Spleen (tissue), 11 donors: ENCODE data around the gene GOLGA8B. TPM values are rescaled to one million over a fixed set of nuclear protein-coding genes. Genes with fewer than 3 reads are reported as not detected.
A peak's percentile ranks its signal among the peaks of the same experiment; 100 is the strongest.

Experiments used
- DNase-seq: peaks from one replicate; pipeline ENCODE4 v3.0.0-alpha.2; 2020
- H3K27ac ChIP-seq, 8 donors: fragments of 200-600 bp; sonication (generic) in 7 of 8; 1 replicate in 4 of 8; 2 replicates in 4 of 8; pipeline versions ENCODE4 v1.5.0 to v1.8.0; 2016 to 2021; ENCODE audit warnings: inconsistent platforms in 4 of 8, mild to moderate bottlenecking in 4 of 8, moderate library complexity in 1 of 8
- H3K27me3 ChIP-seq, 7 donors: fragments of 200-600 bp; sonication (generic) in 6 of 7; replicated peaks in 1 of 7; 1 replicate in 4 of 7; 2 replicates in 3 of 7; pipeline versions ENCODE4 v1.5.0 to v1.8.0; 2016 to 2021; ENCODE audit warnings: inconsistent platforms in 3 of 7, mild to moderate bottlenecking in 1 of 7
- H3K36me3 ChIP-seq, 6 donors: fragments of 200-600 bp; sonication (generic) in 5 of 6; 1 replicate in 4 of 6; 2 replicates in 2 of 6; pipeline versions ENCODE4 v1.5.0 to v1.8.0; 2016 to 2021; ENCODE audit warnings: inconsistent platforms in 2 of 6
- H3K4me1 ChIP-seq, 6 donors: fragments of 200-600 bp; sonication (generic) in 5 of 6; 1 replicate in 3 of 6; 2 replicates in 3 of 6; pipeline versions ENCODE4 v1.5.0 to v1.8.0; 2016 to 2021; ENCODE audit warnings: inconsistent platforms in 3 of 6
- H3K4me3 ChIP-seq, 8 donors: fragments of 200-600 bp; sonication (generic) in 7 of 8; 1 replicate in 4 of 8; 2 replicates in 4 of 8; pipeline versions ENCODE4 v1.5.0 to v1.8.0; 2016 to 2021; ENCODE audit warnings: inconsistent platforms in 4 of 8, mild to moderate bottlenecking in 4 of 8, moderate library complexity in 2 of 8
- H3K9me3 ChIP-seq, 8 donors: fragments of 200-600 bp; sonication (generic) in 7 of 8; 1 replicate in 4 of 8; 2 replicates in 4 of 8; pipeline versions ENCODE4 v1.5.0 to v1.8.0; 2016 to 2021; ENCODE audit warnings: inconsistent platforms in 4 of 8
- CTCF ChIP-seq, 11 experiments: fragments of 200-600 bp in 7 of 11; fragments of 450-650 bp in 4 of 11; sonication (generic) in 4 of 11; IDR thresholded peaks in 8 of 11; conservative IDR thresholded peaks in 3 of 11; 1 replicate in 7 of 11; 2 replicates in 4 of 11; pipeline versions ENCODE4 v1.4.0 to v1.8.0; 2016 to 2021; ENCODE audit warnings: antibody characterized with exemption in 11 of 11, inconsistent platforms in 4 of 11, mild to moderate bottlenecking in 1 of 11
- POLR2A ChIP-seq, 3 donors: fragments of 450-650 bp; IDR thresholded peaks; one replicate each; pipeline ENCODE4 v1.5.1; 2017; ENCODE audit warnings: antibody characterized with exemption in 3 of 3, mild to moderate bottlenecking in 1 of 3
- POLR2AphosphoS5 ChIP-seq, 3 donors: sonication (generic); formaldehyde crosslinking; IDR thresholded peaks; one replicate each; pipeline ENCODE4 v1.5.1; 2017; ENCODE audit warnings: antibody characterized with exemption in 3 of 3
- WGBS, 5 donors: extraction: QIAGEN DNeasy Blood & Tissue Kit in 3 of 5; methylation state at CpG; one replicate each; pipeline versions ENCODE4 v1.1.5 to v1.1.7; 2013 to 2018; 5-methylcytosine and 5-hydroxymethylcytosine counted together
- intact Hi-C: fragments of 100-400 bp; cut with DNase I; formaldehyde crosslinking; loops from one replicate; pipeline ENCODE4 v1.15.0; 2023; ENCODE audit warnings: low total_unique reads
- polyA plus RNA-seq, 3 donors: library from polyadenylated mRNA; stranded (reverse); fragments of 200-250 nt; gene quantifications; one replicate each; pipeline ENCODE4 v1.2.1, GENCODE V29; 2013
- total RNA-seq, 7 donors: library from RNA; depleted of rRNA in 3 of 7; stranded (reverse); fragments of >200 nt in 3 of 7; fragmentation: NEBNext Ultra II Directional in 4 of 7; extraction: Animal tissue kit (Norgen Biotek cat#: 25700) in 4 of 7; gene quantifications; one replicate each; pipeline versions ENCODE4 v1.1.0 to v1.2.1, GENCODE V29; 2016 to 2021
- donor health status: healthy with polysubstance abuse.
- donor health status: DM: no; HTN: no; CAD: no; lungs with moderate emphysema.
- donor health status: DM: no; HTN: no; CAD: no.
- donor health status: Bipolar disorder and iron deficiency.
- donor health status: healthy.
- donor health status: DM: no; HTN: no; CAD: no.
- donor health status: DM: yes; HTN: yes; CAD: no.

The GOLGA8B gene
- total and polyA plus RNA-seq, 10 donors, result 23.2 to 155 (median 110) TPM

- peaks cover 0 to 22% (median 0%) of the 10 kb centered on the region in 7 donors for H3K27me3 ChIP-seq
- peaks cover 0 to 1% (median 0%) of the 10 kb centered on the region in 8 donors for H3K9me3 ChIP-seq
- 14 to 29% (median 19%) methylated on average over 5 of the region's 5 CpGs for WGBS, 5 donors
- peaks cover 0 to 12% (median 6%) of the 10 kb centered on the region in 6 donors for H3K4me1 ChIP-seq
- no peak for TF ChIP-seq POLR2A (IDR thresholded peaks at IDR 0.05)
- TF ChIP-seq CTCF (IDR thresholded peaks at IDR 0.05 in 8 of 11, conservative IDR thresholded peaks at IDR 0.05 in 3 of 11), result peak in 3 of 11 experiments; percentile 8 to 18 (median 13)
- intact Hi-C loops, result loop anchor here (10.0 kb wide), 1 partner anchor 303 kb away; no protein-coding TSS in a partner anchor
- DNase-seq, result no peak
- no peak overlapping the region for H3K27ac ChIP-seq
- H3K36me3 ChIP-seq, result no peaks in the 10 kb centered on the region
- no peak overlapping the region for H3K4me3 ChIP-seq
Measured at GRCh38 chr15:34621675-34622074, 38.2 kb upstream of the GOLGA8B start.

GRCh38 chr15:34620814-34621213 lies 37.4 kb upstream of the GOLGA8B start:
- TF ChIP-seq POLR2A (IDR thresholded peaks at IDR 0.05) (no peak), POLR2AphosphoS5 (IDR thresholded peaks at IDR 0.05) (no peak), CTCF (IDR thresholded peaks at IDR 0.05 in 8 of 11, conservative IDR thresholded peaks at IDR 0.05 in 3 of 11) (no peak)
- peaks cover 0 to 12% (median 6%) of the 10 kb centered on the region in 6 donors for H3K4me1 ChIP-seq
- no peak overlapping the region for H3K4me3 ChIP-seq
- no peaks in the 10 kb centered on the region for H3K36me3 ChIP-seq
- H3K27ac ChIP-seq, result no peak overlapping the region
- no peaks in the 10 kb centered on the region for H3K9me3 ChIP-seq
- intact Hi-C loops, result loop anchor here (10.0 kb wide), 1 partner anchor 304 kb away; no protein-coding TSS in a partner anchor
- no peak for DNase-seq
- 4 to 19% (median 7%) methylated on average over 2 of the region's 2 CpGs for WGBS, 5 donors
- H3K27me3 ChIP-seq, result peaks cover 0 to 22% (median 0%) of the 10 kb centered on the region in 7 donors

DNA sequence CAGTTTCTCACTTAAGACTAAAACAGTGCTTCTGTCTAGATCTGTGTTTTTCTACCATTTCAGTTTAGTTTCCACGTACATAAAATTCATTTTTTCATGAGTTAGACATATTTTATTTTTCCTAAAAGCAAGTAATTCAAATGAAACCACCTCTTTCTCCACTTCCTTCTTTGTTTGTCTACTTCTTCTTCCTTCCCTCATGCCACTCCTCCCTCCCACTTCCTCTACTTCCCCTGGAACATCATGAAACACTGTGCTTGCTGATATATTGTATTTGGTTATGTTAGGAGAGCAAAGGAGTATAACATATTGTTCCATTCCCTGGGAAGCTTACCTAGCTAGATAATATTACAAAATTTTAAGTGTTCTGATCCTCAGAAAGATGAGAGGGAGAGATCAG lies 36.7 kb upstream of the GOLGA8B start:
- Histone ChIP-seq H3K9me3 (no peaks in the 10 kb centered on the region), H3K36me3 (no peaks in the 10 kb centered on the region), H3K27ac (no peak overlapping the region), H3K27me3 (peaks cover 0 to 22% (median 0%) of the 10 kb centered on the region in 7 donors), H3K4me1 (peaks cover 0 to 12% (median 6%) of the 10 kb centered on the region in 6 donors), H3K4me3 (no peak overlapping the region)
- no peak for DNase-seq
- TF ChIP-seq CTCF (IDR thresholded peaks at IDR 0.05 in 8 of 11, conservative IDR thresholded peaks at IDR 0.05 in 3 of 11), result no peak
- no peak for TF ChIP-seq POLR2A (IDR thresholded peaks at IDR 0.05)
- TF ChIP-seq POLR2AphosphoS5 (IDR thresholded peaks at IDR 0.05), result no peak
- intact Hi-C loops, result loop anchor here (10.0 kb wide), 1 partner anchor 305 kb away; no protein-coding TSS in a partner anchor
- WGBS, 5 donors, result 0 to 34% (median 0%) methylated on average over 1 of the region's 1 CpG

- 84 to 94% (median 91%) methylated on average over 7 of the region's 7 CpGs for WGBS, 5 donors
- DNase-seq, result no peak
- no peak overlapping the region for H3K4me3 ChIP-seq
- no peaks in the 10 kb centered on the region for H3K9me3 ChIP-seq
- no peak overlapping the region for H3K27ac ChIP-seq
- H3K36me3 ChIP-seq, result no peaks in the 10 kb centered on the region
- peaks cover 0 to 22% (median 0%) of the 10 kb centered on the region in 7 donors for H3K27me3 ChIP-seq
- intact Hi-C loops, result no loop called here
- no peak for TF ChIP-seq CTCF (IDR thresholded peaks at IDR 0.05 in 8 of 11, conservative IDR thresholded peaks at IDR 0.05 in 3 of 11)
- TF ChIP-seq POLR2AphosphoS5 (IDR thresholded peaks at IDR 0.05), result no peak
- no peak for TF ChIP-seq POLR2A (IDR thresholded peaks at IDR 0.05)
- peaks cover 0 to 12% (median 6%) of the 10 kb centered on the region in 6 donors for H3K4me1 ChIP-seq
Measured at GRCh38 chr15:34619151-34619550, 35.7 kb upstream of the GOLGA8B start.
